GM21786 (cell line): ENCODE measurements around the gene POLE2.
"Not testable (repeated sequence)": the region's sequence is repeated elsewhere in the genome, so short reads cannot be mapped to it uniquely, and the experiment has no call there.

ENCODE experiments used
- ATAC-seq: cut with Tn5 transposase; IDR thresholded peaks from one replicate; pipeline ENCODE4 v1.9.1; 2021; ENCODE audit not compliant: unreplicated experiment

POLE2 gene, protein sequence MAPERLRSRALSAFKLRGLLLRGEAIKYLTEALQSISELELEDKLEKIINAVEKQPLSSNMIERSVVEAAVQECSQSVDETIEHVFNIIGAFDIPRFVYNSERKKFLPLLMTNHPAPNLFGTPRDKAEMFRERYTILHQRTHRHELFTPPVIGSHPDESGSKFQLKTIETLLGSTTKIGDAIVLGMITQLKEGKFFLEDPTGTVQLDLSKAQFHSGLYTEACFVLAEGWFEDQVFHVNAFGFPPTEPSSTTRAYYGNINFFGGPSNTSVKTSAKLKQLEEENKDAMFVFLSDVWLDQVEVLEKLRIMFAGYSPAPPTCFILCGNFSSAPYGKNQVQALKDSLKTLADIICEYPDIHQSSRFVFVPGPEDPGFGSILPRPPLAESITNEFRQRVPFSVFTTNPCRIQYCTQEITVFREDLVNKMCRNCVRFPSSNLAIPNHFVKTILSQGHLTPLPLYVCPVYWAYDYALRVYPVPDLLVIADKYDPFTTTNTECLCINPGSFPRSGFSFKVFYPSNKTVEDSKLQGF

DNA sequence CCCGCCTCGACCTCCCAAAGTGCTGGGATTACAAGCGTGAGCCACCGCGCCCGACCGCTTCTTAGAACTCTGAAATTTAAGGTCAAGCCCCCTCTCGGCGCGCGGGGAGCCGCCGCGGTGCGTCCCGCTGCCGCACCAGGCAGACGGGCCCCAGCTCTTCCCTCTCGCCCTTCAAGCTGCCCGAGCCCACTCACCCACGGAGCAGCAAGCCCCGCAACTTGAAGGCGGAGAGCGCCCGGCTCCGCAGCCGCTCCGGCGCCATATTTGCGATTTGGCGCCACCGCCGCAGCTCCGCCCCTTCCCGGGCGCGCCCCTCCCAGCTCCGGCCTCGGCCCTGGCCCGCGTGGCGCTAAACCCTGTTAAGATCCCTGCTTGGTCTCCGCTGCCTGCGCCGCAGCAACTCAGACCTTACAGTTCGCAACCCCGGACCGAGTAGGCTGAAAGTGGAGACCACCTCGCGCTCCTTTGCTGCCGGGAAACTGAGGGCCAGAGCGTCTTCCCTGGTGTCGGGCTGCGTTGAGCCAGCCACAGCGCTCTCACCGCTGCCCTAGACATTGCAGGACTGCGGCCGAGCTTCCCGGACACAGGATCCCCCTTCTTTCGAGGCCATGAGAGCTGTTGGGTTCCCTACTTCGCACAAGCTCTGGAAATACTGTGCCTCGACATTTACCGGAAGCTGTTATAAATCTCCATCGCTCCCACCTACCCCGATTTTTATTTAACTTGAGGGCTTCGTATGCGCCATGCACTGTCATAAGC lies at the start of gene POLE2:
Gene POLE2 (minus strand): TSS at position 273 of the 759 bp plus-strand sequence. CDS start 11 bp downstream, at position 262.
- peak; percentile 92 for ATAC-seq

DNA sequence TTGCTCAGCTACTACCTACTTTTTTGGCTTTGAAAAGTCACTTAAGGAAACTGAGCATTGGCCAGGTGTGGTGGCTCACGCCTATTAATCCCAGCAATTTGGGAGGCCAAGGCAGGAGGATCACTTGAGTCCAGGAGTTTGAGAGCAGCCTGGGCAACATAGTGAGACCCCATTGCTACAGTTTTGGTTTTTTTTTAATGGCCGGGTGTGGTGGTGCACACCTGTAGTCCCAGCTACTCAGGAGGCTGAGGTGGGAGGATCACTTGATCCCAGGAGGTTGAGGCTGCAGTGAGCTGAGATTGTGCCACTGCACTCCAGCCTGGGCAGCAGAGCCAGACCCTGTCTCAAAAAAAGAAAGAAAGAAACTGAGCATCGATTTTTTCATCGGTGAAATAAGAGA lies 47.7 kb upstream of the POLE2 start:
- not testable (repeated sequence) for ATAC-seq

DNA sequence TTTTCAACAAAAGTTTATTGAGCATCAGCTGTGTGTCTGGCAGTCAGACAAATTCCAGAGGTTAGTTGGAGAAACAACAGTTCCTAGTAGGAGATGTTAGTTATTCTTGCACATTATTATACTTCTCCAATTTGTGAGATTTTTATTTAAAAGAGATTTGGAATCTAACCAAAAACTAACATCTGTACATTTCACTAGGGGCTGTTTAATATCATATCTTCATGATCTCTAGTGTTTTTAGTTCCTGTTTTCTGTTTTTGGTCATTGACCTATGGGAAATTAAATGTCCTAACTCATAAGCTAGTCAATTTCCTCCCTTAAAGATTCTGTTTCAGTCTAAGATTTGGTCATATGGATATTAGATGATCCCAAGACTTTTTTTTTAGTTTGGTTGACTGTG lies 45.8 kb upstream of the POLE2 start:
- ATAC-seq: no peak

DNA sequence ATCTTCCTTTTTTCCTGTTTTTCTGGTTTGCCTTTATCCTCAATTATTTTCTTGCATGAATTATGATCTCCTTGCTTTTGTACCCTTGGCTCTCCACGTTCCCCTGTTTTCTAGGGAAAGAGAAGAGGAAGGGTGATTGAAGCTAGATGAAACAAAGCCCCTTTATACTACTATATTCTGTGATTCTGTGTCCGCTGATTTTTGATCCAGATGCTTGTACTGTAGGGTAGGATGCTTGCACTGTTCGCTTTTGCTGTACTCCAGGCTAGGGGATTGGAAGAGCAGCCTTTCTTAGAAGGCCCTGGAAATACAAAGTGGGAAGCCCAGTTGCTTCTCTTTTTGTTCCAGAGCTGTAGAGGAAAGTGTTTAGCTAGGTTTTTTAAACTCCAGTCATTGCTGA lies 44.9 kb upstream of the POLE2 start:
- no peak for ATAC-seq

DNA sequence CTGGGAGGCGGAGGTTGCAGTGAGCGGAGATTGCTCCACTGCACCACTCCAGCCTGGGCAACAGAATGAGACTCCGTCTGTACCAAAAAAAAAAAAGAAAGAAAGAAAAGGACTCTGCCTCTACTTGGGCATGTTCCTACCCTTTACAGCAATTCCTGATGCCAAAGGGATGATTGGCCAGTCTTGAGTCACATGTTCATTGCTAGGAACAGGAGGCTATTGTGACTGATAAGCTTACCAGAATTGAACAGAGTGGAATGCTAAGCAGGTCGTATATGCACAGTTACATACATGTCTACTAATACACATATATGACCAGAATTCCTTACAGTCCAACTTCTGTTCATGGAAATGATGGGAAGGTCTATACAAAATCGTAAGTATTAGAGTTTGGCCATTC lies 39.2 kb upstream of the POLE2 start:
- ATAC-seq: no peak

DNA sequence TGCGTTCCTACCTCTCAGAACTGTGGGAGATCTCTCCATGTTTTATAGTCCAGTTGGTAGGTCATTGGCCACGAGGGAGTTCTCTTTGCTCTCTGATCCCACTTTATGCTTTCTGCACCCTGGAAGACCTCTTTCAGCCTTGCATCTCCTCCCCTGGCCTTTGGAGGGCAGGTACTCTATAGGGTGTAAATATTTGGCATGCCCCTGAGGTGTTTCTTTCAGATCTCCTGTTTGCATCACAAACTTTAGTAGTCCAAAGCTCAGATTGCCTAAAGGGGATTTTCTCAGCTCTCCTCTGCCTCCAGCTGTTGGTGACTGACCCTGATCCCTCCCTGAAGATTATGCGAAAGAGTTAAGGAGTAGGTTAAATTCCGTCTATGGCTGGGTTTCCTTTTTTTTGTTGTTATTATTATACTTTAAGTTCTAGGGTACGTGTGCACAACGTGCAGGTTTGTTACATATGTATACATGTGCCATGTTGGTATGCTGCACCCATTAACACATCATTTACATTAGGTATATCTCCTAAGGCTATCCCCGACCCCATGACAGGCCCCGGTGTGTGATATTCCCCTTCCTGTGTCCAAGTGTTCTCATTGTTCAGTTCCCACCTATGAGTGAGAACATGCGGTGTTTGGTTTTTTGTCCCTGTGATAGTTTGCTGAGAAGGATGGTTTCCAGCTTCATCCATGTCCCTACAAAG lies 33.9 kb upstream of the POLE2 start:
- ATAC-seq: not testable (repeated sequence)

DNA sequence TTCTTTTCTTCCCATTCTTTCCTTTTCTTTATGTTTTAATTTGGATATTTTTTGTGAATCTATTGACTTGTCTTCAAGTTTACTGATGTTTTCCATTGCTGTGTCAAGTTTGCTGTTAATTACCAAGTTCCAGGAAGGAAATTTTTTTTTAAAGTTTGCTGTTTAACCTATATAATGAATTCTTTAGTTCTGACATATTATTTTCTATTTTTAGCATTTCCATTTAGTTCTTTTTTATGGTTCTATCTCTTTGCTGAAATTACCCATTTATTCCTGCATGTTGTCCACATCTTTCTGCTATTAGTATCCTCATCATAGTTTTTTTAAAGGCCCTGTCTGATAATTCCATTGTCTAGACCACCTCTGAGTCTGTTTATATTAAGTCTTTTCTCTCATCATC lies 32.7 kb upstream of the POLE2 start:
- ATAC-seq: no peak

DNA sequence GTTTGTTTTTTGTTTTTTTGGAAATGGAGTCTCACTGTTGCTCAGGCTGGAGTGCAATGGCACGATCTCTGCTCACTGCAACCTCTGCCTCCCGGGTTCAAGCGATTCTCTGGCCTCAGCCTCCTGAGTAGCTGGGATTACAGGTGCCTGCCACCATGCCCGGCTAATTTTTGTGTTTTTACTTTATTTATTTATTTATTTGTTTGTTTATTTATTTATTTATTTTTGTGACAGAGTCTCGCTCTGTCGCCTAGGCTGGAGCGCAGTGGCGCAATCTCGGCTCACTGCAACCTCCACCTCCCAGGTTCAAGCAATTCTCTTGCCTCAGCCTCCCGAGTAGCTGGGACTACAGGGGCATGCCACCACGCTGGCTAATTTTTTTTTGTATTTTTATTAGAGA lies 23.0 kb upstream of the POLE2 start:
- not testable (repeated sequence) for ATAC-seq

DNA sequence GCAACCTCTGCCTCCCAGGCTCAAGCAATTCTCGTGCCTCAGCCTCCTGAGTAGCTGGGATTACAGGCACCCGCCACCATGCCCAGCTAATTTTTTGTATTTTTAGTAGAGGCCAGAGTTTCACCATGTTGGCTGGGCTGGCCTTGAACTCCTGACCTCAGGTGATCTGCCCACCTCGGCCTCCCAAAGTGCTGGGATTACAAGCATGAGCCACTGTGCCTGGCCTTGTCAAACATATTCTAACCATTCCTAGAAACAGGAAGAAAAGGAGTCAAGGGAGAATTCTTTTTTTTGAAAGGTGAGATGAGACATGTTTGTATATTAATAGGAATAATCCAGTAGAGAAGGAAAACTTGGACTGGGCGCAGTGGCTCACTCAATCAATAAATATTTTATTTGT lies 16.5 kb upstream of the POLE2 start:
- not testable (repeated sequence) for ATAC-seq

DNA sequence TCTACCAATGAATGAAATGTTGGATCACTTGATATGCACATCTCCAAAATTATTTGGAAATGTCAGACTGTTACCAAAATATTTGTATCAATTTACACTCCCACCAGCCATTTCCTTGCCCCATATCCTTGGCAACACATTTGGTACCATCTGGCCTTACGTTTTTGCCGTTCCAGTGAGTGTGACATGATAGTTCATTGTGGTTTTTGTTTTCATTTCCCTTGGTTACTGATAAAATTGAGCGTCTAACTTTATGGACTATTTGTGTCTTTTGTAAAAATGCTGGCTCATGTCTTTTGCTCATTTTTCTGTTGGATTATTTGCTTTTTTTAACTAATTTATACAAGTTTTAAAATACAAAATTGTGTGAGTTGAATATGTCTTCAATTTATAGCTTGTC lies 16.0 kb upstream of the POLE2 start:
- no peak for ATAC-seq

DNA sequence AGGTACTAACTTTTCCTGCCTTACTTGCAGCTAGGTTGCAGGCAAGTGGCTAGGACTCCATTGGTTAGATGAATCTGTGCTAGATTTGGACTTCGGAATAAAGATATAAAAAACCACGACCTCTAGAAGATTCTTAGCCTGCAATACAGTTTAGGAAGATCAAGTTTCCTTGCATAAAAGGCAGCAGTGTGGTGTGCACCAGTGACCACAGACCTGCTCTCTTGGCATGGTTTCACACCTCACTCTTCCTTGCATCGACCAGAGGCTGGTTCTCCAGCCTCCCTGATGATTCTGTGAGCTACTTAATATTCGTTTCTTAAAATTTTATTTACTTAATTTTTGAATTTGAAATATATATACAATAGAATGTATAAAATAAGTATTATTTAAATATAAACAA lies 14.7 kb upstream of the POLE2 start:
- no peak for ATAC-seq

DNA sequence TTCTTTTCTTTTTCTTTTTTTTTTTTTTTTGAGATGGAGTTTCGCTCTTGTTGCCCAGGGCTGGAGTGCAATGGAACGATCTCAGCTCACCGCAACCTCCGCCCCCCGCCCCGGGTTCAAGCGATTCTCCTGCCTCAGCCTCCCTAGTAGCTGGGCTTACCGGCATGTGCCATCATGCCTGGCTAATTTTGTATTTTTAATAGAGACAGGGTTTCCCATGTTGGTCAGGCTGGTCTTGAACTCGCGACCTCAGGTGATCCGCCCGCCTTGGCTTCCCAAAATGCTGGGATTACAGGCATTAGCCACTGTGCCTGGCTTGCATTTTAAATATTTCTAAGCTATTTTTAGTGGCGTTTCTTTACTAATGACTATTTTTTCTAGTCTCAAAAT lies 5.7 kb upstream of the POLE2 start:
- ATAC-seq: not testable (repeated sequence)

DNA sequence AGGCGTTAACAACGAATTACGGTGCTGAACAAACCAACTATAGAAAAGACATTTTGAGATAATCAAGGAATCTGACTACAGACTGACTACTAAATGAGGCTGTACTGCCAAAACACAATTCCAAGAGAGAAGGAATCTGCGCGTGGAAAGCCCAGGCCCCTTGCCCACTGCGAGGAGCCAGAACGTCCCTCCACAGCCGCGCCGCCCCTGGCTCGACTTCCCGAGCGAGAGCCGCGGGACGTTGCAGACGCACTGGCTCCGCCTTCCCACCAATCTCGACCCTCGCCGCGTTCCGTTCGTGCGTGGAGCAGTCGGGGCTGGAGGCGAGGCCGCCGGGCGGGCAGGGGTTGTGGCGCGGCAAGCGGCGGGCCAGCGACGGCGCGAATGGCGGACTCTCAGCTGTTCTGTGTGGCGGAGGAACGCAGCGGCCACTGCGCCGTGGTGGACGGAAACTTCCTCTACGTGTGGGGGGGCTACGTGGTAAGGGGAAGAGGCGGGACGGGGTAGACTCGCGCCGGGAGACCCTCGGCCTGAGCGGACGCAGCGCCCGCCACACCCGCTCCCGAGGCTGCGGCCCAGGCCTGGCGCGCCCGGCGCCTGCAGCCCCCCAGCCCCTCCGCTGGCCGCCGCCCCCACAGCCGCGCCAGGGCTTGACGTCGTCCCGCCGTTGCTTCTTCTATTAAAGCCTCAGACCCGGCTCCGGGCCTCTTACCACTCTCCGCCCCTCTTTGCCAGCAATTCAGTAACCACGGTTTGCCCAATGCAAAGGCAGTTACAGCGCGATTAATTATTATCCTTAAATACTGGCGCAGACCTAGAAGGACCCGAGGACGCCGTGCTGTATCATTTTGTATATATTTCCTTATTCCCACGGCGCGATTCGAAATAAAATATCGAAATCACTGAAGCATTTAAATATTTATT lies 5.1 kb upstream of the POLE2 start, which contains the start of gene KLHDC1:
Gene KLHDC1 (plus strand): TSS at position 310 of the 924 bp plus-strand sequence. CDS start 75 bp downstream, at position 385.
- ATAC-seq: peak; percentile 64

DNA sequence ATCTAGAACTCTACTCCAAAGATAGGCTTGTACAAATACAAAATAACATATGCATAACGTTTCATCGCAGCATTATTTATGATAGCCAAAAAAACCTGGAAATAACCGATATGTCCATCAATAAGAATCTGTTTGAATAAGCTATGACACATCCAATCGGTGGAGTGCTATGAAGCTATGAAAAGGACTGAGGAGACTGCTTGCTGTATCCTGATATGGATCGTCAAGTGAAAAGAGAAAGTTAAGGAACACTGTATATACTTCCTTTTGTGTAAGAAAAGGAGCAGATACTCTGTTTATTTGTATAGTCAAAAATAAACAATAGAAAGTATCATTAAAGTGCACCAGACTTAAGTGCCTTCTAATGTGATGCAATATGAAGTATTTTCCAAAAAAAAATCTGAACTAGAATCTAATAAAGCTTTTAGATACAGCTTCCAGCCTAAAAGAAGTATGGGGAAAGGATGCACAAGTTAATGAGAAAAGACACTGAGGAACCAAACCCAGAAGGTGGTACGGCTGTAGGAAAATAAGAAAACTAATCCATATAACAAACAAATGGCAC lies 4.3 kb upstream of the POLE2 start:
- ATAC-seq: no peak

DNA sequence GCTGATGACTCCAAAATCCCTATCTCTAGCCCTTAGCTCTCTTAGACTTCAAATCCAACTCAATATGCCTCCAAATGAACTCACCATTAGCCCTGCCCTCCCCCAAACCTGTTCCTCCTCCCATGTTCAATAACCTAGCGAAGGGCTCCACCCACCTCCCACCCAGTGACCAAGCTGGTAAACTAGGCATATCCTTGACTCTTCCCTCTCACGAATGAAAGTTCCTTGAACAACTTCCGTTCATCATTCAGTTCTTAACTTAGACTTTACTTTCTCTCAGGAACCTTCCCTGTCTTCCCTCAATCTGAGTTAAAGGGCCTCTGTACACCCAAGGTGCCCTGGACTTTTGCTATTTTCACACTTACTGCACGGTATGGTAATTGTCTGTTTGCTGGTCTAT lies 3.0 kb upstream of the POLE2 start:
- no peak for ATAC-seq

DNA sequence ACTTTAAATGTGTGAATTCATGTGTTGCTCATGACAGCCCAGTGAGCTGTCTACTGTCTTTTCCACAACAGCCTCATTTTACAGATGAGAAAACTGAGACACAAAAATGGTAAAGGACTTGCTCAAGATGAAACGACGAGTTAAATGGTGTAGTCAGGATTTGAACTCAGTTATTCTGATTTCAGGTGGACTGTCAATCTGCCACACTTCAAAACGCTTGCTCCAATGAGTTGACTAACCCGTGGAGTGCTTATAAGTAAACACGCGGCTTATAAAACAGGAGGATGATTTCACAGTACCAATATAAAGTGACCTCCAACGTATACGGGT lies 652 bp upstream of the POLE2 start:
- no peak for ATAC-seq

DNA sequence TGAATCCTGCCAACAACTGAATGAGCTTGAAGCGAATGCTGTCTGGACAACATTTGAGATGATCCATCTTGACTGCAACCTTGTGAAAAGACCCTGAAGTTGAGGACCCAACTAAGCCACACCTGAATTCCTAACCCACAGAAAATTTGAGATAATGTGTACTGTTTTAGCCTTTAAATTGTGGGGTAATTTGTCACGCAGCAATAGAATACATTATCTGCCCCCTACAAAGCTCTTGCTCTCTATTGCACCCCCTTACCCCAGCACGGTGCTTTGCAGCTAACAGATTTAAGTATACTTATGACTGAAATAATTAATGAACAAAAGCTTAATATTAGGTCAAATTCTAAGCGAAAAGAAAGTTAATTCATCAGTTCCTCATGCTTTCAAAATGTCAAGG lies 1.6 kb downstream of the POLE2 start:
- ATAC-seq: no peak

DNA sequence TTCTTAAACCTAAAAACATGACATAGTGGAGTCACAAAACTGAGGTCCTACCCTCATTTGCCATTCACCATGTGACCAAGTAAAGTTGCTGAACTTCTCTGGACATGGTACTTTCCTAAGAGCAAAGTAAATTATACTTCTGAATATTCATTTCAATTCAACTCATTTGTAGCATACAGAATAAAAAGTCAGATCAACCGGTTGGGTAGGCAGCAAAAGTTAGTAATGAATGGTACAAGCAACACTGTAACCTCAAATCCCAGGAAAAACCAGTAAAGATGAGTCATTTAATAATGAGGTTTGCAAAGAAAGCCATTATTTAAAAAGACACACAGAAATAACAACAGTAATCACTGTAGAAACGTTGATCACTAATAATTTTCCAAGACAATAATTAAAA lies 8.7 kb downstream of the POLE2 start:
- no peak for ATAC-seq

DNA sequence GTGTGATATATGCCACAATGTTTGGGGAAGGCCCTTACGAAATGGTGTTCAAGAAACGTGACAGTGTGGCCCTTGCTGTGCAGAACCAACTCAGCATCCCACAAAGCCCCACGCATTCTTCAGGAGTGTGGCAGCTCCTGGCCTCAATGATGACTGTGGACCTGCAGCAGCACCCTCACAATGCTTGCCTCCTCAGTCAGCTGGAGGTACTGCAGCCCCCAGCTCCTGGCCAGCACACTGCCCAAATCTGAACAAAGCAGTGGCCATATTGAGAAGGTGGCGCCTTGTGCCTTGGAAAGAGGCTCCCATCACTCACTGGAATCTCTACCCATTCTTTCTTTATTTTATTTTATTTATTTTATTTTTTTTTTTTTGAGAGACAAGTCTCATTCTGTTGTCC lies 10.4 kb downstream of the POLE2 start:
- no peak for ATAC-seq

DNA sequence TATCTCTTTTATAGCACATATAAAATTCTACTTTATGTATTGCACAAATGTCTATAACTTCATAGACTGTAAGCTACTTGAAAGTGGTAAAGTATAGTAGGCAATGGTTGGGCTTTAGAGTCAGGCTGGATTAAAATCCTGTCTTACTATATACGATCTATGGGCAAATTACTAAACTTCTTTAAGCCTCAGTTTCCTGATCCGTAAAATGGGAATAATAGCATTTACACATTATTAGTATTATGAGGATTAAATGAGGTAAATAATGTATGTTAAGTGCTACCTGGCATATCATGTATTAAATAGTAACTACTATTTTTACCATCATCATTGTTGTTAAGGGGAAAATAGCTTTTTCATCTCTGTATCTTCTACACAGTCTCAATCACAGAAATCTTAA lies 14.4 kb downstream of the POLE2 start:
- ATAC-seq: no peak
